ENCODE results near the gene ZNF132.
A peak's percentile ranks its signal among the peaks of the same experiment; 100 is the strongest.

ZNF132 gene

DNA sequence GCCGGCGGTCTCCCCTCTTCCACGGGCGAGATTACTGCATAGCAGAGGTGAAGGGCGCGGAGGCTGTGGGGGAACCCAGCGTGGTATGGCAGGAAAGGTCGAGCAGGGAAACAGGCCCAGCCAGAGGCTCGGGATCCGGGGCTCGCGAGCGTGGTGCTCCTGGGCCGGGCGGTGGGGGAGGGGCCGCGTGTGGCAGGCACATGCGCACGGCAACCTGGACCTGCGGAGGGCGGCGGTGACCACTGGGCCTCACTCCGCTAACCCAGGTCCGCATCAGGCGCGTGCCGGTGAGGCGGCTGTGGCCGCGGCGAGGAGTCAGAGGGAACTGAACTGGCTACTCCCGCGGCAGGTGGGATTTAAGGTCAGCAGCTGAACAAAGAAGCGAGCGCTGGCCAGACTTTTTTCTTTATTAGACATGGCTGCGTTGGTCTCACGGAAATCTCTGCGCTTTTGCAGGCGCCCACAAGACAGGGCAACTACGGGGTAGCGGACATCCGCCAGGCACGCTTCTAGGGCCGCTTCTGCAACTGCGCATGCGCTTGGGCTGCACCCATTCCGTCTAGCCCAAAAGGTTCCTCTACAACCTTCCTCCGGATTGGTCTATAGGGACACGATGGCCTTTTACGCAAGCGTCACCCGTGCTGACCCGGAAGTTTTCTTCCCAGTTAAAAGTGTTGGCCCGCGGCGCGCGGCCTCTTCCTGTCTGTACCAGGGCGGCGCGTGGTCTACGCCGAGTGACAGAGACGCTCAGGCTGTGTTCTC lies 53.2 kb downstream of the ZNF132 start, which contains the start of gene RPS5:
RPS5 (plus strand) TSS at position 694 of the 762 bp plus-strand sequence. CDS start 869 bp downstream, outside the sequence.
- DNase-seq (ENCODE audit: low read depth in 2 of 2) = peak; percentile 93 to 95

DNA sequence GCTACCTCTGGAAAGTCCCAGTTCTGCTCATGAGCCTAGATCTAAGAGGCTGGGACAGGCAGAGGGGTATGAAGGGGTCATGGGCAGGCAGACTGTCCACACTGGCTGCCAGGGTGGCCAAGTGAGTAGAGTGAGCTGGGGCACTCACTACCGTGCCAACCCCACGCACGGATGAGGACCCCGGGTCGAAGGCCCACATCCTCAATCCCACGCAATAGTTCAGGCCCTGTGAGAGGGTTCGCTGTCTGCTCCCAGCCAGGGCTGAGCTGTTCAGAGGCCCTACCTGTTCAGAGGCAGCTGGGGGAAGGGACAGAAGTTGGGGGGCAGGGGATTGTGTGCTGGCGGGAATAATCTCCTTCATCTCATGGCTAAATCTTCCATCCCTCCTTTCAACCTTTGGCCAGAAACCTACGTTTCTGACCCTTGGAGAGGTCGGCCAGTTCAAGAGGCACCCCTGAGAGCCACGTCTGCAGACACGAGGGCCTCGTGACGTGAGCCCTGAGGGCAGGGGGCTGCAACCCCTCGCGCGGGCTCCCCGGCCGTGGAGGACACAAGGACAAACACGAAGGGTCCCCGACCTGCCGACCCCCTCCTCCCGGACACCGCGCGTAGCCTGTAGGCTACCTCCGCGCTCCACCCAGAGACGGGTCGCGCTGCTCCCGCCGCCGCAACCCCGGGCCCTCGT lies 53.9 kb downstream of the ZNF132 start:
- DNase-seq (ENCODE audit: low read depth in 2 of 2) = no peak

DNA sequence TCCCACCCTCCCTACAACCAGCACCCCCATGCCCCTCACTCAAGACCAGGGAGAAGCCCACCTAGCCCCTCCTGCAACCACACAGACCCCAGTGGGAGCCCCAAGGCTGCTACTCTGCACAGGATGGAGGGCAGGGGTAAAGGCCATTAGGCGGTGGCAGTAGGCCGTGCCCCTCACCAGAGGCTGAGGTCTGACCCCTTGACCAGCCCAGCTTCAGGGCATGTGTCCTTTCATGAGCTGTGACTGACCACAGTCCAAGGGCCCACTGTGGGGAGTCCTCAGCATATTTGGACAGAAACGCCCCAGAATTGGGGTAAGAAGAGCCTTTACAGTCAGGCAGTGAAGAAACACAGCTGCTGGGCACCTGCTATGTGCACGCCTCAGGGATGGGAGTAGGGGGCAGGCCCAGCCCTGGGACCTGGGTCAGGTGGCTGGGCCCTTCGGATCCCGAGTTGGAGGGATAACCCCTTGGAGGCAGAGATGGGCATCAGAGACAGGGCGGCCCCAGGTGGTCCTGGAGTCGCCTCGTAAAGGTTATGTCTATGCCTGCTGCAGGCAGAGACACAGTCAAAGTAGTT lies 54.6 kb downstream of the ZNF132 start:
- no peak for DNase-seq (ENCODE audit: low read depth in 2 of 2)

DNA sequence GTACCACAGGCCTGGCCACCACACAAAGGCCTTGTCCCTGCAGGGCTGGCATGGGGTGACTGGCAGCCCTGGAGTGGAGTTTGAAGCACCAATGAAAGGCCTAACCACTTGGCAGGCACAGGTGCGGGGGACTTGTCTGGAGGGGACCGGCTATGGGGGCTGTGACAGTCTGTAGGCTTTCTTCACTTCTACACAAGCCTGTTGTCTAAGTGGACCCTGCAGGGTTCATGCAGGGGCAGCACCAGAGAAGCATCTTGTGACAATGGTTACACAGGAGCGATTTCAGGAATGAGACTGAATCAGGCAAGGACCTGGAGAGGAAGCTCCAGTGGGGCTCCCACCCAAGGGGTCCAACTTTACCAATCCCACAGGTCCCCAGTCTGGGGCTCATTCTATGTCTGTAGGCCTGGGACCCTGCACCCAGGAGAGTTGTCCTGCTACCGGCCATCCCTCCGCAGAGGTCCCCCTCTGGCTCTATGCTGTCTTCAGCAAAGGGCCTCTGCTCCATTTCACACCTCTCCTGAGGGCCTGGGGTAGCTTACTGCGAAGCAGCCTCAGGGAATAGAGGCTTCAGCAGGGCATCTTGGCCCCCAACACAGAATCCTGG lies 56.9 kb downstream of the ZNF132 start:
- no peak for DNase-seq (ENCODE audit: low read depth in 2 of 2)

All from stimulated activated CD8-positive, alpha-beta memory T cell treated with anti-CD3 and anti-CD28 coated beads, Interleukin-7, amount 100 ng/mL, for 4 hours (primary cell).